ENCODE results near the gene DCUN1D5.

GRCh38 chr11:103051981-103052380, 40.0 kb downstream of the DCUN1D5 start:
- TF ChIP-seq, protein P1, sequence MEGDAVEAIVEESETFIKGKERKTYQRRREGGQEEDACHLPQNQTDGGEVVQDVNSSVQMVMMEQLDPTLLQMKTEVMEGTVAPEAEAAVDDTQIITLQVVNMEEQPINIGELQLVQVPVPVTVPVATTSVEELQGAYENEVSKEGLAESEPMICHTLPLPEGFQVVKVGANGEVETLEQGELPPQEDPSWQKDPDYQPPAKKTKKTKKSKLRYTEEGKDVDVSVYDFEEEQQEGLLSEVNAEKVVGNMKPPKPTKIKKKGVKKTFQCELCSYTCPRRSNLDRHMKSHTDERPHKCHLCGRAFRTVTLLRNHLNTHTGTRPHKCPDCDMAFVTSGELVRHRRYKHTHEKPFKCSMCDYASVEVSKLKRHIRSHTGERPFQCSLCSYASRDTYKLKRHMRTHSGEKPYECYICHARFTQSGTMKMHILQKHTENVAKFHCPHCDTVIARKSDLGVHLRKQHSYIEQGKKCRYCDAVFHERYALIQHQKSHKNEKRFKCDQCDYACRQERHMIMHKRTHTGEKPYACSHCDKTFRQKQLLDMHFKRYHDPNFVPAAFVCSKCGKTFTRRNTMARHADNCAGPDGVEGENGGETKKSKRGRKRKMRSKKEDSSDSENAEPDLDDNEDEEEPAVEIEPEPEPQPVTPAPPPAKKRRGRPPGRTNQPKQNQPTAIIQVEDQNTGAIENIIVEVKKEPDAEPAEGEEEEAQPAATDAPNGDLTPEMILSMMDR (IDR thresholded peaks at IDR 0.05; ENCODE audit: borderline replicate concordance, extremely low read depth, low read length, poor library complexity, severe bottlenecking) = no peak
- no peak for TF ChIP-seq EZH2 (IDR thresholded peaks at IDR 0.05; ENCODE audit: borderline replicate concordance, low read depth, low read length, severe bottlenecking)

Measured in DND-41 (cell line).